PC-9 (cell line): Measurements from ENCODE around the gene UQCR10. TPM values are rescaled to one million over a fixed set of nuclear protein-coding genes. Genes with fewer than 3 reads are reported as not detected.

Source experiments
- Bru-seq: library from RNA; stranded (reverse); fragments of 400-500 nt; gene quantifications from one replicate; lab custom pipeline; 2021; lab: Mats Ljungman, UMichigan
- BruChase-seq, 2 experiments: library from RNA; stranded (reverse); fragments of 400-500 nt; gene quantifications; one replicate each; lab custom pipeline; 2021; lab: Mats Ljungman, UMichigan
- BruUV-seq: library from RNA; stranded (reverse); fragments of 400-500 nt; replicated peaks from 2 replicates; lab custom pipeline; 2021; lab: Mats Ljungman, UMichigan
- CTCF ChIA-PET: fragments of 300-600 bp; sonication (Branson Sonifier 250); formaldehyde crosslinking; loops from one replicate; lab custom pipeline; 2022; ENCODE audit warnings: antibody characterized with exemption; lab: Charles Lee
- POLR2A ChIA-PET: fragments of 300-600 bp; sonication (Branson Sonifier 250); formaldehyde crosslinking; loops from one replicate; lab custom pipeline; 2022; ENCODE audit warnings: antibody characterized with exemption; ENCODE audit not compliant: unreplicated experiment; lab: Charles Lee
- DNase-seq, 2 experiments: peaks; one replicate each; pipeline versions ENCODE4 v3.0.0 to v3.0.0-alpha.2; 2015 to 2022; ENCODE audit warnings: mixed read lengths in 1 of 2
- H2AFZ ChIP-seq: fragments of 200-600 bp; sonication (generic); 2 replicates; pipeline ENCODE4 v1.8.1; 2017; ENCODE audit warnings: antibody characterized with exemption
- H3F3A ChIP-seq: fragments of 200-600 bp; sonication (generic); 2 replicates; pipeline ENCODE4 v1.8.1; 2017; ENCODE audit warnings: antibody characterized with exemption, mild to moderate bottlenecking, low read depth; ENCODE audit not compliant: insufficient read depth
- H3K27ac ChIP-seq: fragments of 200-600 bp; sonication (generic); 2 replicates; pipeline ENCODE4 v1.6.1; 2016; ENCODE audit warnings: mixed run types
- H3K27me3 ChIP-seq: fragments of 200-600 bp; sonication (generic); 2 replicates; pipeline ENCODE4 v1.6.1; 2016; ENCODE audit warnings: low read depth, mixed run types; ENCODE audit not compliant: insufficient read depth
- H3K36me3 ChIP-seq: fragments of 200-600 bp; sonication (generic); 2 replicates; pipeline ENCODE4 v1.6.1; 2016; ENCODE audit warnings: low read depth, mixed run types
- H3K4me1 ChIP-seq: fragments of 200-600 bp; sonication (generic); replicated peaks from 2 replicates; pipeline ENCODE4 v1.6.1; 2016; ENCODE audit warnings: mixed run types; ENCODE audit not compliant: insufficient read depth
- H3K4me2 ChIP-seq: fragments of 200-600 bp; sonication (generic); 2 replicates; pipeline ENCODE4 v1.6.1; 2017; ENCODE audit warnings: mixed run types
- H3K4me3 ChIP-seq: fragments of 200-600 bp; sonication (generic); 2 replicates; pipeline ENCODE4 v1.6.1; 2016; ENCODE audit warnings: mixed run types
- H3K79me2 ChIP-seq: fragments of 200-600 bp; sonication (generic); 2 replicates; pipeline ENCODE4 v1.6.1; 2017; ENCODE audit warnings: low read depth, mixed run types
- H3K9me2 ChIP-seq: fragments of 200-600 bp; sonication (generic); 2 replicates; pipeline ENCODE4 v1.8.1; 2017; ENCODE audit warnings: mild to moderate bottlenecking; ENCODE audit not compliant: insufficient read depth
- H3K9me3 ChIP-seq: fragments of 200-600 bp; sonication (generic); 2 replicates; pipeline ENCODE4 v1.8.1; 2016; ENCODE audit warnings: low read depth; ENCODE audit not compliant: insufficient read depth
- H4K20me1 ChIP-seq: fragments of 200-600 bp; sonication (generic); 2 replicates; pipeline ENCODE4 v1.8.1; 2017; ENCODE audit not compliant: insufficient read depth
- CTCF ChIP-seq: fragments of 200-600 bp; sonication (generic); conservative IDR thresholded peaks from 2 replicates; pipeline ENCODE4 v1.6.1; 2017; ENCODE audit warnings: mixed run types, antibody characterized with exemption, mild to moderate bottlenecking, moderate library complexity
- EZH2 ChIP-seq: fragments of 200-600 bp; sonication (generic); IDR thresholded peaks from 2 replicates; pipeline ENCODE4 v1.8.0; 2017; ENCODE audit warnings: antibody characterized with exemption, low read depth
- intact Hi-C: fragments of 100-400 bp; cut with micrococcal nuclease; formaldehyde crosslinking; loops from one replicate; pipeline ENCODE4 v1.10.0; 2022; ENCODE audit not compliant: unreplicated experiment
- long read RNA-seq: library from polyadenylated mRNA; stranded (forward); transcript quantifications from one replicate; pipeline ENCODE4 v2.0.0, GENCODE V29; 2022
- total RNA-seq: library from RNA; stranded (reverse); gene quantifications from 2 replicates; pipeline ENCODE4 v1.2.3, GENCODE V29; 2021

Gene UQCR10
- total RNA-seq, result 85.4 and 103 TPM in 2 replicates
- percentile 85 among the genes with signal in this experiment for Bru-seq, nascent RNA
- percentile 78 among the genes with signal in this experiment for BruChase-seq, experiment 1, labeled RNA remaining after a 2-hour chase
- BruChase-seq, experiment 2, labeled RNA remaining after a 6-hour chase, result percentile 92 among the genes with signal in this experiment
- long read RNA-seq, transcript UQCR10-202 (2 exons, 584 nt), result minor isoform, 77 of 648 reads
- long read RNA-seq, transcript UQCR10-201 (2 exons, 916 nt), result major isoform, 563 of 648 reads
- long read RNA-seq, partial matches to known transcripts, result 0 of 648 reads
- long read RNA-seq, other reads (novel, unspliced or antisense), result 8 of 648 reads

DNA sequence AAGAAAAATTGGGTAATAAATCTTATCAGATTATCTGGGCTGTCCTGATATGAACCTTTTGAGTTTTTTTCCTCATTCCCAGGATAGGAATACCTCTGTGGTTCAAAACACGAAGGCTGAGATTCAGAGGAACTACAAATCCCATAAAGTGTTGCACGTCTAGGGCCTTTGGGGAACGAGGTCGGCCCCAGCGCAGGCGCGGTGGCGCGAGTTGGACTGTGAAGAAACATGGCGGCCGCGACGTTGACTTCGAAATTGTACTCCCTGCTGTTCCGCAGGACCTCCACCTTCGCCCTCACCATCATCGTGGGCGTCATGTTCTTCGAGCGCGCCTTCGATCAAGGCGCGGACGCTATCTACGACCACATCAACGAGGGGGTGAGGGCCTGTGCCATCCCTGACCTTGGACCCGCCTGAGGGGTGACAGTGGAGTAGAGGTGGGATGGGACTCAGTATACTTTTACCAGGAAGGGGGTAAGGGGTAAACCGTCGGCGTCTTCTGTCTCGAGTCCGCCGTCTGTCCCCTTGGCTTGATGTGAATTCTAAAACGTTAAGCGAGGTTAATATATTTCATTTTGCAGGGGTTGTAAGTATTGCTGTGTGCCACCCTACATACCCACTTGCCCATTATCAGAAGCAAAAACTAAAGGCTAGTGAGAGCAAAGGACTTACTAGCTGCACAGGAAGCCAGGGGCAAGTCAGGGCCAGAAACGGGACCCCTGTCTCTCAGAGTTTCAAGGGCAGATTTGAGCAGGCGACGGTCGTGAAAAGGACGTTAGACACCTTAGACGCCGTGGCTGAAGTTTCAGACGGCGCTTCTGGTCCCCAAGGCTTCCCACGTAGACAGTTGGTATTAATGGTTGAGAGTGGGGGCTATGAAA, at the start of gene UQCR10:
Gene UQCR10, plus strand, starts transcription at position 199 of the 881 bp plus-strand sequence. Its CDS starts 30 bp downstream, at position 229.
- TF ChIP-seq EZH2 (no peak), CTCF (no peak)

DNA sequence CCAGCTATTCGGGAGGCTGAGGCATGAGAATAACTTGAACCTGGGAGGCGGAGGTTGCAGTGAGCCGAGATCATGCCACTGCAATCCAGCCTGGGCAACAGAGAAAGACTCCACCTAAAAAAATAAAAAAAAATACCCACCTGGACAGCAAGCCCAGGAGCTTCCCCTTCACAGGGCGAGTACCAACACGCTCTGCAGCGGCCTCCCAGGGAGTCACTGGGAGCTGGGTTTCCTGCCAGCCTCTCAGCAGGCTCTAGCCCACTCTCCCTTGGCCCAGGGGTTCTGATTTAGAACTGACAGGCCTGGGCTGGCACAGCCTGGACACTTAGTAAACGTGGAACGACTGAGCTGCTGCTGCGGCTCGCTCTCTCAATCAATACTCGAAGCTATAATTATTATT, 49.4 kb upstream of the UQCR10 start:
- H2AFZ ChIP-seq, result no peak overlapping the region
- no peak overlapping the region for H3K4me2 ChIP-seq
- no peaks in the 10 kb centered on the region for H3K36me3 ChIP-seq
- ChIA-PET POLR2A (no interaction called here), CTCF (no interaction called here)
- H3K79me2 ChIP-seq, result no peaks in the 10 kb centered on the region
- BruUV-seq, result no TSS peak
- no peak overlapping the region for H3K27ac ChIP-seq
- no peaks in the 10 kb centered on the region for H3K4me1 ChIP-seq
- DNase-seq, result no peak
- no peaks in the 10 kb centered on the region for H3F3A ChIP-seq
- TF ChIP-seq CTCF (no peak), EZH2 (no peak)
- no peaks in the 10 kb centered on the region for H3K9me2 ChIP-seq
- H3K4me3 ChIP-seq, result no peak overlapping the region
- H3K27me3 ChIP-seq, result peaks cover 20% of the 10 kb centered on the region
- H4K20me1 ChIP-seq, result 0 out of 2 replicates have a peak, but pooled peaks cover 4% of the 10 kb centered on the region
- no peaks in the 10 kb centered on the region for H3K9me3 ChIP-seq
- intact Hi-C loops, result no loop called here

More for the DNA sequence above, at the start of gene UQCR10:
- intact Hi-C loops, result loop anchor here (2.0 to 10.0 kb wide), 3 partner anchors 31 to 143 kb away; no protein-coding TSS in a partner anchor
- Histone ChIP-seq H3K9me2 (no peaks in the 10 kb centered on the region), H3K27ac (peak within 1 kb of the TSS; percentile 76), H3K4me3 (peak within 1 kb of the TSS; percentile 93), H2AFZ (peak within 1 kb of the TSS; percentile 94), H4K20me1 (no peaks in the 10 kb centered on the region), H3K79me2 (peaks cover 56% of the 10 kb centered on the region), H3K36me3 (peaks cover 20% of the 10 kb centered on the region; the same call in 1 of the 2 replicates), H3K4me1 (peaks cover 29% of the 10 kb centered on the region), H3F3A (peaks cover 34% of the 10 kb centered on the region), H3K27me3 (no peaks in the 10 kb centered on the region), H3K4me2 (peak within 1 kb of the TSS; percentile 95), H3K9me3 (no peaks in the 10 kb centered on the region)
- ChIA-PET CTCF (interaction anchor here (1.3 kb wide), 1 partner anchor 14 kb away, joined by 3 read pairs; no protein-coding TSS in a partner anchor), POLR2A (interaction anchor here (0.7 kb wide), 1 partner anchor 66 kb away, joined by 5 read pairs; no protein-coding TSS in a partner anchor)
- peak; percentile 73 to 78 for DNase-seq
- TSS peak; percentile 59 for BruUV-seq
